Measurements from ENCODE around the gene DPY19L1.
"Not testable (repeated sequence)": the region's sequence is repeated elsewhere in the genome, so short reads cannot be mapped to it uniquely, and the experiment has no call there.

Gene DPY19L1

DNA sequence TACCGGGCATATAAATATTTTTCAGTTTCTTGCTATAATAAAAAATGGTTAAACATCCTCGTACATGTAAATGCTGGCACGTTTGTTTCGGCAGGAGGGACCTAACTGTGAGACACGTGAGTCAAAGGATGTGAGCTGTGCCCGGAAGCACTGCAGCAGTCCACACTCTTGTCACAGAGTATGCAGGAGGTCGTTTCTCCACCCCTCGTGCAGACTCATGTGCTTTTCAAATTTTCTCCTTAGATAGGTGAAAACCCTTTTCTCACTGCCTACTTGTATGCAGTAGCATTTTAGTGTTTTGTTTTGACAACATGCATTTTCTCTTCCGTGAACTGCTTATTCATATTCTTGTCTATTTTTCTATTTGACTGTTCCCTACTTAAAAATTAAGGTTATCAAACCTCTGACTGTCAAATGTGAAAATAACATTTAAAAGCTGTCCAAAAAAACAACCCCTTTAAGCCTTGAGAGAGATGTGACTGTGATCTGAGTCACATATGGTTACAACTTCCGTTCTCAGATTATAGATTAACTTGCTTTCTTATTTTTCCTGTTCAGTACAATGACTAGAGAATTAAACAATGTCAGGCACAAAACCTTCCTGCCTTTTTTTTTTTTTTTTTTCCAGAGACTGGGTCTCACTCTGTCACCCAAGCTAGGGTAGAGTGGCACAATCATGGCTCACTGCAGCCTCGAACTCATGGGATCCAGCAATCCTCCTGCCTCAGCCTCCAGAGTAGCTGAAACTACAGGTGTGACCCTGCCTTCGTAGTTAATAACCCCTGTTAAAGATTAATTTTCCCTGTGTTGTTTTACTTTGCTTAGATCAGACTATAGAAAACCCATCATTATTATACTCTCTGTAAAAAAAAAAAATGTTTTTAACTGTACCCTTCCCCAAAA lies 45.1 kb downstream of the DPY19L1 start:
- POLR2A ChIA-PET: no interaction called here
- DNase-seq (ENCODE audit: extremely low spot score): no peak
- no peak for TF ChIP-seq FOXM1 (IDR thresholded peaks at IDR 0.05; ENCODE audit: borderline replicate concordance)
- no peak for TF ChIP-seq BHLHE40 (IDR thresholded peaks at IDR 0.05; ENCODE audit: borderline replicate concordance)
- TF ChIP-seq FOXA1 (IDR thresholded peaks at IDR 0.05): no peak
- no peak for TF ChIP-seq FOXK2 (IDR thresholded peaks at IDR 0.05)
- no peak for TF ChIP-seq ELF4 (IDR thresholded peaks at IDR 0.05)
- no peak for TF ChIP-seq ARNT (IDR thresholded peaks at IDR 0.05)
- TF ChIP-seq TARDBP (IDR thresholded peaks at IDR 0.05): no peak
- no peak for TF ChIP-seq LEF1 (IDR thresholded peaks at IDR 0.05; ENCODE audit: borderline replicate concordance)
- TF ChIP-seq SUZ12 (IDR thresholded peaks at IDR 0.05): no peak
- no peak for TF ChIP-seq L3MBTL2 (conservative IDR thresholded peaks at IDR 0.05)
- TF ChIP-seq HDGF (IDR thresholded peaks at IDR 0.05; ENCODE audit: borderline replicate concordance): no peak
- no peak for TF ChIP-seq CTBP1 (IDR thresholded peaks at IDR 0.05; ENCODE audit: borderline replicate concordance)
- TF ChIP-seq SP1 (IDR thresholded peaks at IDR 0.05): no peak
- TF ChIP-seq NFRKB (IDR thresholded peaks at IDR 0.05): no peak
- no peak for TF ChIP-seq PKNOX1 (IDR thresholded peaks at IDR 0.05)
- CTCF ChIA-PET: no interaction called here

DNA sequence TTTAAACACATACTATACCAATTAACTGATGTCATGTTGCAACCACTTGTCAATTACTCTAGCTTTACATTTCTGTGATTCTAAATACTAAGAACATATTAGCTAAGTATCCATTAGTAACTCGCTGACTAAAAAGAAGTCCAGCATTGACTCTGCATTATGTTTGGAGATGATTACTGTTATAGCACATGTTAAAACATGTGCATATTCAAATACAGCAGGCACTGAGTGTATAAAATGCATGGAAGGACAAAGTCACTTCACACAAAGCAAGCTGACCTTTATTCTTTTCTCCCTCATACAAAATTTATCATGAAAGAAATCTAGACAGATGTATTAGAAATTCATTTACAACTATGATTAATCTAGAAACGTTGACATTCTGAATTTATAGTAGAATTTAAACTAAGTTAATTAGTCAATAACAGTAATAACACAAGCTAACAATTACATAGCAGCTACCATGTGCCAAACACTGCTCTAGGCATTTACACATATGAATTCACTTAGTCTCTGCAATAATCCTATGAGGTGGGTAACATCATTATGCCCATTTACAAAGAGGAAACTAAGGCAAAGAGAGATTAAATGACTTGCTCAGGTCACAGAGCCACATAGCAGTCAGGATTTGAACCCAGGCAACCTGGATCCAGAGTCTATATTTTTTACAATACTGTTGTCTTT lies 48.7 kb downstream of the DPY19L1 start:
- DNase-seq (ENCODE audit: extremely low spot score); POLR2A ChIA-PET; CTCF ChIA-PET: not testable (repeated sequence)

DNA sequence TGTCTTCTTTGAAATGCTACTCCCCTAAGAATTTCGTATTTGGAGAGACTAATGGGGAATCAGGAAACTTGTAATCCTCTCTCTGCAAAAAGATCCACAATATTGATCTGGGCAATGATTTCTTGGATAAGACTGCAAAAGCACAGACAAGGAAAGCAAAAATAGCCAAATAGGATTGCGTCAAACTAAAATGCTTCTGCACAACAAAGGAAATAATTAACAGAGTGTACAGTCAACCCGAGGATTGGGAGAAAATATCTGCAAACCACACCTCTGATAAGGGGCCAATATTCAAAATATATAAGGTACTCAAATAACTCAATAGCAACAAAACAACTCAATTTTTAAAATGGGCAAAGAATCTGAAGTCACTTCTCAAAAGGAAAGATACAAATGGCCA lies 52.1 kb downstream of the DPY19L1 start:
- POLR2A ChIA-PET; CTCF ChIA-PET; DNase-seq (ENCODE audit: extremely low spot score): not testable (repeated sequence)

GRCh38 chr7:34984140-34984539 lies 53.1 kb downstream of the DPY19L1 start:
- DNase-seq (ENCODE audit: extremely low spot score); CTCF ChIA-PET; POLR2A ChIA-PET: not testable (repeated sequence)

- no peak for DNase-seq (ENCODE audit: extremely low spot score)
- CTCF ChIA-PET: no interaction called here
- POLR2A ChIA-PET: no interaction called here
- no peak for TF ChIP-seq NFRKB (IDR thresholded peaks at IDR 0.05)
Observed at GRCh38 chr7:34982371-34983019, 54.8 kb downstream of the DPY19L1 start.

DNA sequence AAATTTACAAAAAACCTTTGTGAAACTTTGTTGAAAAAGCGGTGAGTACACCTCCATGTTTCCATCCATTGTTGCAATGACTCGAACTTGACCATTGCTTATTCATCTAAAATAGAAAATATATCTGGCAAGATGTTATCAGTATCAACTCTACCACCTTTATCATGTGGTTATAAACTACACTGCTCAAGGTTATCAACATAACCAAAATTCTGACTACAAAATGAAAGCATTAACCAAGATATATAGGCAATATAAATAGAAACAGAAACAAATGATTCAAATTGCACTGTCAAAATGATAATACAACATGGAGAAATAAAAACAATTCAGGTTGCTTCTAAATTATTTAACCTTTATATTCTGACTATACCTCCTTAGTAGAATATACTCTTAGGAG lies 58.2 kb downstream of the DPY19L1 start:
- DNase-seq (ENCODE audit: extremely low spot score); CTCF ChIA-PET; POLR2A ChIA-PET: not testable (repeated sequence)

DNA sequence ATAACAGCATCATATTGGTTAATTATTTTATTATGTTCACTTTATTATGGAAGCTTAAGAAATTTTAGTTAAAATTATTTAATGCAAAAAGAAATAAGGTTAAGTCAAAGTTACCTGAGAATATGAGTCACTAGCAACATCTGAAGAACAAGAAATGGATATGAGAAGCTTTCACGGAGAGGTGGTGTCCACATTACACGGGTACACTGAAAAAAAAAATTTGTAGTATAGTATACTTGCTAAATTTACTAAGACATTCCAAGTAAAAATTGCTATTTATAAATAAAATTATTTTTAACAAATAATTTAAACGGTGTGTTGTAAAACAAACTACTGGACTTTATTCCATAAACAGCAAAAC lies 63.9 kb downstream of the DPY19L1 start:
- ChIA-PET POLR2A (no interaction called here), CTCF (no interaction called here)
- TF ChIP-seq BHLHE40 (IDR thresholded peaks at IDR 0.05; ENCODE audit: borderline replicate concordance) (no peak), SP1 (IDR thresholded peaks at IDR 0.05) (no peak), L3MBTL2 (conservative IDR thresholded peaks at IDR 0.05) (no peak), LEF1 (IDR thresholded peaks at IDR 0.05; ENCODE audit: borderline replicate concordance) (no peak), FOXA1 (IDR thresholded peaks at IDR 0.05) (no peak), NFRKB (IDR thresholded peaks at IDR 0.05) (no peak), HDGF (IDR thresholded peaks at IDR 0.05; ENCODE audit: borderline replicate concordance) (no peak), FOXM1 (IDR thresholded peaks at IDR 0.05; ENCODE audit: borderline replicate concordance) (no peak)
- DNase-seq (ENCODE audit: extremely low spot score): no peak

DNA sequence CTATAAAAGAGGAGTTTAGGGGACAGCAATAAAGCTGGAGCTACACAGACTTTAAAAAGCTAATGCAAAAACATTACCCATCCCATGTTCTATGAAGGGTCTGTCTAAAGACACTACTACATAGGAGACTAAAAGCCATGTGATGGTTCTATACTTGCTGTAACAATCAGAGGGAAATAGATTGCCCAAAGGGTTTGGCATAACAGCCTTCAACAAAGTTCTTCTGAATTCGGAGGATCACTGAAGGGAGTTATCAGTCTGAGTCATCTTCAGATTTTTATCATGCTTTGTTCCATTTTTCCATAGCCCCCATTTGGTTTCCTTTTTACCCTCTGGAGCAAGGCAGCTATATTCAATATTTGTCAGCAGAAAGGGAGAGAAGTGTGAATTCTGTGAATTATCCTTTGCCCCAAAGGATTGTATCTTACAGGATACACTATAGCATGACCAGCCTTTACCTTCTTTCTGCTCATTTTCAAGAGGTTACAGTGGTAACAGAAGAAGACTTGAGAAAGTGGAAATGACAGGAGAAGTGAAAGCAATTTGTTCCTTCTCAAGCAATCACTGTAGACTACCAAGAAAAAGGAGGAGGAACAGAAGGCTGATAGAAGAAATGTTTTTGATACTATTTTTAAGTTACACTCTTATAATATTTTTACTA lies 64.4 kb downstream of the DPY19L1 start:
- DNase-seq (ENCODE audit: extremely low spot score); CTCF ChIA-PET; POLR2A ChIA-PET: not testable (repeated sequence)

- POLR2A ChIA-PET; CTCF ChIA-PET; DNase-seq (ENCODE audit: extremely low spot score): not testable (repeated sequence)
Observed at GRCh38 chr7:34967818-34968217, 69.5 kb downstream of the DPY19L1 start.

GRCh38 chr7:34966504-34966903 lies 70.8 kb downstream of the DPY19L1 start:
- POLR2A ChIA-PET; CTCF ChIA-PET; DNase-seq (ENCODE audit: extremely low spot score): not testable (repeated sequence)
